H1 (cell line): ENCODE data around the gene APOL1. TPM values are rescaled to one million over a fixed set of nuclear protein-coding genes. Genes with fewer than 3 reads are reported as not detected.

Source experiments
- BACH1 ChIP-seq: IDR thresholded peaks from 2 replicates; pipeline ENCODE4 v1.6.1; 2012; ENCODE audit warnings: low read length, improper control_type of control experiment
- CBX8 ChIP-seq: fragments of 300-800, 300-1000 bp; sonication (generic); IDR thresholded peaks from 2 replicates; pipeline ENCODE4 v1.7.1; 2016; ENCODE audit warnings: low read depth, low read length, borderline replicate concordance
- CHD7 ChIP-seq: fragments of 300-600 bp; sonication (generic); IDR thresholded peaks from 2 replicates; pipeline ENCODE4 v1.7.1; 2012; ENCODE audit warnings: low read length, moderate library complexity, mild to moderate bottlenecking, inconsistent platforms; ENCODE audit not compliant: insufficient replicate concordance
- CREB1 ChIP-seq: IDR thresholded peaks from 2 replicates; pipeline ENCODE4 v1.6.1; 2012; ENCODE audit warnings: inconsistent platforms
- JUN ChIP-seq: IDR thresholded peaks from 2 replicates; pipeline ENCODE4 v1.6.1; 2011; ENCODE audit warnings: low read depth, mild to moderate bottlenecking, improper control_type of control experiment, low read length
- JUND ChIP-seq: IDR thresholded peaks from 2 replicates; pipeline ENCODE4 v1.6.1; 2011; ENCODE audit warnings: mild to moderate bottlenecking, improper control_type of control experiment, low read length
- KDM5A ChIP-seq: fragments of 200-600 bp; IDR thresholded peaks from 2 replicates; pipeline ENCODE4 v1.7.1; 2012; ENCODE audit warnings: mild to moderate bottlenecking, low read length, inconsistent platforms, mixed read lengths
- SAP30 ChIP-seq: fragments of 300-600 bp; sonication (generic); IDR thresholded peaks from 2 replicates; pipeline ENCODE4 v1.7.1; 2012; ENCODE audit warnings: low read length, moderate library complexity, mild to moderate bottlenecking, inconsistent platforms; ENCODE audit not compliant: insufficient read depth, insufficient replicate concordance
- SP2 ChIP-seq: IDR thresholded peaks from 2 replicates; pipeline ENCODE4 v1.6.1; 2012; ENCODE audit warnings: mild to moderate bottlenecking, low read length, inconsistent platforms
- polyA plus RNA-seq, 7 experiments: library from polyadenylated mRNA; depleted of rRNA in 3 of 7; stranded (reverse) in 5 of 7; unstranded in 2 of 7; fragments of >200 nt in 5 of 7; fragments of 200-250 nt in 2 of 7; gene quantifications; 1 replicate in 5 of 7; 2 replicates in 1 of 7; 4 replicates in 1 of 7; pipeline versions ENCODE4 v1.2.1 to v1.2.3, GENCODE V29; 2011 to 2013; ENCODE audit warnings: missing spikeins in 2 of 7, mixed read lengths in 2 of 7
- total RNA-seq: library from RNA; stranded (reverse); fragmentation: NEBNext Ultra II Directional; extraction: Animal tissue kit (Norgen Biotek cat#: 25700); gene quantifications from 2 replicates; pipeline ENCODE4 v1.2.1, GENCODE V29; 2021

The APOL1 gene
- total and polyA plus RNA-seq, 2 of the 8 experiments (the other 6 are each of a cell fraction or from before 2014, with no cell fraction given) = not detected

- TF ChIP-seq JUND = no peak
- TF ChIP-seq CREB1 = no peak
- no peak for TF ChIP-seq CBX8
- no peak for TF ChIP-seq KDM5A
- peak; percentile 81 for TF ChIP-seq SAP30
- no peak for TF ChIP-seq CHD7
- TF ChIP-seq JUN = no peak
- TF ChIP-seq BACH1 = no peak
- TF ChIP-seq SP2 = no peak
Observed at GRCh38 chr22:36258701-36259614, 6.0 kb downstream of the APOL1 start (continued).
